HFFc6 (cell line): ENCODE data around the gene GNG4. TPM values are rescaled to one million over a fixed set of nuclear protein-coding genes. Genes with fewer than 3 reads are reported as not detected.
"Not testable (repeated sequence)": the region's sequence is repeated elsewhere in the genome, so short reads cannot be mapped to it uniquely, and the experiment has no call there.

ENCODE experiments used
- DNase-seq: peaks from one replicate; pipeline ENCODE4 v3.0.0-alpha.2; 2018
- H3K27ac Mint-ChIP-seq: 2 replicates; pipeline ENCODE4 v1.8.0; 2020; ENCODE audit warnings: mild to moderate bottlenecking, mixed read lengths
- H3K27me3 Mint-ChIP-seq: 2 replicates; pipeline ENCODE4 v1.8.0; 2021; ENCODE audit warnings: mild to moderate bottlenecking, moderate library complexity, mixed read lengths; ENCODE audit not compliant: insufficient read depth
- H3K36me3 Mint-ChIP-seq: 2 replicates; pipeline ENCODE4 v1.8.0; 2021; ENCODE audit warnings: low read depth, mixed read lengths
- H3K4me1 Mint-ChIP-seq: 2 replicates; pipeline ENCODE4 v1.8.0; 2020; ENCODE audit warnings: low read depth, mixed read lengths
- H3K4me3 Mint-ChIP-seq: 2 replicates; pipeline ENCODE4 v1.8.0; 2020; ENCODE audit warnings: mild to moderate bottlenecking, moderate library complexity, mixed read lengths
- H3K9me3 Mint-ChIP-seq: 2 replicates; pipeline ENCODE4 v1.8.0; 2020; ENCODE audit warnings: mild to moderate bottlenecking, mixed read lengths
- CTCF ChIP-seq: fragments of 200-600 bp; sonication (generic); IDR thresholded peaks from 2 replicates; pipeline ENCODE4 v1.5.0; 2021; ENCODE audit warnings: antibody characterized with exemption, mild to moderate bottlenecking
- total RNA-seq, 6 experiments: library from RNA; stranded (reverse); fragmentation: NEBNext Ultra II Directional; extraction: Animal tissue kit (Norgen Biotek cat#: 25700); gene quantifications; 2 replicates in 1 of 6; 3 replicates in 5 of 6; pipeline ENCODE4 v1.2.3, GENCODE V29; 2021

GNG4 gene
- total RNA-seq, 6 experiments from 2014 or later, result 1.5 to 3.6 (median 2.9) TPM

- Mint-ChIP-seq H3K27ac (no peak overlapping the region), H3K27me3 (peaks cover 14% of the 10 kb centered on the region), H3K36me3 (no peaks in the 10 kb centered on the region), H3K9me3 (no peaks in the 10 kb centered on the region), H3K4me1 (peaks cover 26% of the 10 kb centered on the region), H3K4me3 (no peak overlapping the region)
- no peak for DNase-seq
- no peak for TF ChIP-seq CTCF
Observed at GRCh38 chr1:235625831-235626230, 23.8 kb downstream of the GNG4 start.

- Mint-ChIP-seq H3K4me3 (no peak overlapping the region), H3K36me3 (no peaks in the 10 kb centered on the region), H3K9me3 (no peaks in the 10 kb centered on the region), H3K4me1 (peaks cover 23% of the 10 kb centered on the region), H3K27ac (no peak overlapping the region), H3K27me3 (peaks cover 14% of the 10 kb centered on the region)
- no peak for DNase-seq
- no peak for TF ChIP-seq CTCF
Observed at GRCh38 chr1:235625340-235625739, 24.2 kb downstream of the GNG4 start.

GRCh38 chr1:235624721-235625333, 24.8 kb downstream of the GNG4 start:
- no peak overlapping the region for H3K4me3 Mint-ChIP-seq
- DNase-seq, result no peak
- no peaks in the 10 kb centered on the region for H3K36me3 Mint-ChIP-seq
- no peak for TF ChIP-seq CTCF
- H3K27me3 Mint-ChIP-seq, result peaks cover 14% of the 10 kb centered on the region
- no peaks in the 10 kb centered on the region for H3K9me3 Mint-ChIP-seq
- H3K27ac Mint-ChIP-seq, result no peak overlapping the region
- H3K4me1 Mint-ChIP-seq, result peaks cover 19% of the 10 kb centered on the region

- Mint-ChIP-seq H3K4me1 (peaks cover 23% of the 10 kb centered on the region), H3K27me3 (peaks cover 14% of the 10 kb centered on the region), H3K36me3 (no peaks in the 10 kb centered on the region), H3K9me3 (no peaks in the 10 kb centered on the region), H3K4me3 (no peak overlapping the region), H3K27ac (no peak overlapping the region)
- DNase-seq, result no peak
- no peak for TF ChIP-seq CTCF
Observed at GRCh38 chr1:235622936-235623779, 26.4 kb downstream of the GNG4 start.

GRCh38 chr1:235619149-235619548, 30.4 kb downstream of the GNG4 start:
- peaks cover 27% of the 10 kb centered on the region for H3K4me1 Mint-ChIP-seq
- H3K36me3 Mint-ChIP-seq, H3K4me3 Mint-ChIP-seq, H3K9me3 Mint-ChIP-seq, H3K27ac Mint-ChIP-seq, DNase-seq: not testable (repeated sequence)
- H3K27me3 Mint-ChIP-seq, result peaks cover 10% of the 10 kb centered on the region

GRCh38 chr1:235617808-235618207, 31.8 kb downstream of the GNG4 start:
- Mint-ChIP-seq H3K9me3 (no peaks in the 10 kb centered on the region), H3K4me3 (no peak overlapping the region), H3K36me3 (no peaks in the 10 kb centered on the region), H3K4me1 (peaks cover 21% of the 10 kb centered on the region), H3K27me3 (peaks cover under 1% of the 10 kb centered on the region; the same call in 1 of the 2 replicates), H3K27ac (no peak overlapping the region)
- peak; percentile 74 for TF ChIP-seq CTCF
- DNase-seq, result peak; percentile 78
